Osteoblast (primary cell): ENCODE data around the gene ZNF70. TPM values are rescaled to one million over a fixed set of nuclear protein-coding genes. Genes with fewer than 3 reads are reported as not detected.

ENCODE experiments used
- DNase-seq: peaks from one replicate; pipeline ENCODE4 v3.0.0; 2011; ENCODE audit warnings: low spot score, mixed read lengths; ENCODE audit not compliant: insufficient read length; ENCODE audit errors: missing footprints
- H2AFZ ChIP-seq: 2 replicates; pipeline ENCODE4 v1.6.0; 2011; ENCODE audit warnings: mild to moderate bottlenecking, low read length
- H3K27ac ChIP-seq: 2 replicates; pipeline ENCODE4 v1.5.1; 2011; ENCODE audit warnings: mild to moderate bottlenecking, low read depth, low read length, moderate library complexity
- H3K27me3 ChIP-seq: 2 replicates; pipeline ENCODE4 v1.6.0; 2012; ENCODE audit warnings: mild to moderate bottlenecking, control low read depth, inconsistent platforms, low read length, moderate library complexity; ENCODE audit not compliant: insufficient read depth
- H3K36me3 ChIP-seq: 2 replicates; pipeline ENCODE4 v1.5.1; 2011; ENCODE audit warnings: mild to moderate bottlenecking, low read length, control low read depth, moderate library complexity; ENCODE audit not compliant: insufficient read depth
- H3K4me1 ChIP-seq: 2 replicates; pipeline ENCODE4 v1.5.1; 2011; ENCODE audit warnings: mild to moderate bottlenecking, low read length, control low read depth, moderate library complexity; ENCODE audit not compliant: insufficient read depth
- H3K4me2 ChIP-seq: 2 replicates; pipeline ENCODE4 v1.6.0; 2011; ENCODE audit warnings: mild to moderate bottlenecking, low read length; ENCODE audit not compliant: insufficient read depth
- H3K4me3 ChIP-seq: fragments of 200-600 bp; sonication (generic); 3 replicates; pipeline ENCODE4 v1.5.1; 2012; ENCODE audit warnings: mild to moderate bottlenecking, low read length, inconsistent platforms; ENCODE audit not compliant: insufficient read depth
- H3K79me2 ChIP-seq: 2 replicates; pipeline ENCODE4 v1.6.0; 2012; ENCODE audit warnings: mild to moderate bottlenecking, low read length, control low read depth, inconsistent platforms; ENCODE audit not compliant: insufficient read depth
- H3K9me3 ChIP-seq: 2 replicates; pipeline ENCODE4 v1.5.1; 2011; ENCODE audit warnings: low read depth, low read length, control low read depth
- H4K20me1 ChIP-seq: 2 replicates; pipeline ENCODE4 v1.6.0; 2012; ENCODE audit warnings: mild to moderate bottlenecking, low read length, control low read depth; ENCODE audit not compliant: insufficient read depth
- CTCF ChIP-seq: IDR thresholded peaks from 2 replicates; pipeline ENCODE4 v1.5.1; 2011; ENCODE audit warnings: mild to moderate bottlenecking, low read depth, low read length, moderate library complexity; ENCODE audit errors: extremely low read depth
- total RNA-seq: library from RNA; depleted of rRNA; stranded (reverse); fragments of >200 nt; gene quantifications from 2 replicates; pipeline ENCODE4 v1.2.3, GENCODE V29; 2012

ZNF70 gene
- total RNA-seq, 1 donor: 6.5 TPM

- no peaks in the 10 kb centered on the region for H3K9me3 ChIP-seq
- H3K4me3 ChIP-seq: no peak overlapping the region
- peaks cover 5% of the 10 kb centered on the region for H4K20me1 ChIP-seq
- no peaks in the 10 kb centered on the region for H3K27me3 ChIP-seq
- no peak overlapping the region for H2AFZ ChIP-seq
- H3K27ac ChIP-seq: no peak overlapping the region
- no peak for TF ChIP-seq CTCF
- peaks cover 17% of the 10 kb centered on the region for H3K4me1 ChIP-seq
- H3K79me2 ChIP-seq: no peaks in the 10 kb centered on the region
- no peaks in the 10 kb centered on the region for H3K36me3 ChIP-seq
- H3K4me2 ChIP-seq: no peak overlapping the region
- DNase-seq: no peak
Measured at GRCh38 chr22:23763954-23764353, 13.0 kb upstream of the ZNF70 start.

GRCh38 chr22:23763579-23763945 lies 12.7 kb upstream of the ZNF70 start:
- no peak for TF ChIP-seq CTCF
- H3K9me3 ChIP-seq: no peaks in the 10 kb centered on the region
- peak; percentile 63 for DNase-seq
- no peak overlapping the region for H3K4me2 ChIP-seq
- H3K27ac ChIP-seq: no peak overlapping the region
- peaks cover 5% of the 10 kb centered on the region for H4K20me1 ChIP-seq
- H3K36me3 ChIP-seq: no peaks in the 10 kb centered on the region
- H3K27me3 ChIP-seq: no peaks in the 10 kb centered on the region
- no peak overlapping the region for H2AFZ ChIP-seq
- H3K4me3 ChIP-seq: no peak overlapping the region
- H3K4me1 ChIP-seq: peaks cover 16% of the 10 kb centered on the region
- no peaks in the 10 kb centered on the region for H3K79me2 ChIP-seq

GRCh38 chr22:23762842-23763578 lies 12.1 kb upstream of the ZNF70 start, which contains the start of gene C22orf15:
C22orf15 (plus strand) TSS chr22:23762990; CDS start chr22:23763307, 317 bp downstream.
- Histone ChIP-seq H3K79me2 (no peaks in the 10 kb centered on the region), H3K36me3 (no peaks in the 10 kb centered on the region), H2AFZ (peak within 1 kb of the TSS; percentile 84), H3K4me1 (peaks cover 13% of the 10 kb centered on the region), H3K9me3 (no peaks in the 10 kb centered on the region), H3K4me3 (peak within 1 kb of the TSS; percentile 28), H4K20me1 (peaks cover 5% of the 10 kb centered on the region), H3K27me3 (no peaks in the 10 kb centered on the region), H3K4me2 (peak within 1 kb of the TSS; percentile 59), H3K27ac (no peak within 1 kb of the TSS)
- peak; percentile 95 for DNase-seq
- no peak for TF ChIP-seq CTCF

GRCh38 chr22:23760056-23760455 lies 9.1 kb upstream of the ZNF70 start:
- H3K36me3 ChIP-seq: no peaks in the 10 kb centered on the region
- H3K4me3 ChIP-seq: no peak overlapping the region
- no peak for TF ChIP-seq CTCF
- no peaks in the 10 kb centered on the region for H3K9me3 ChIP-seq
- H3K27ac ChIP-seq: no peak overlapping the region
- H3K79me2 ChIP-seq: no peaks in the 10 kb centered on the region
- peak; percentile 21 for DNase-seq
- H4K20me1 ChIP-seq: peaks cover 3% of the 10 kb centered on the region
- H3K27me3 ChIP-seq: no peaks in the 10 kb centered on the region
- H3K4me1 ChIP-seq: peaks cover 7% of the 10 kb centered on the region
- no peak overlapping the region for H2AFZ ChIP-seq
- no peak overlapping the region for H3K4me2 ChIP-seq
